Gastroesophageal sphincter (tissue), 4 donors: ENCODE measurements around the gene A1BG. TPM values are rescaled to one million over a fixed set of nuclear protein-coding genes. Genes with fewer than 3 reads are reported as not detected.

Experiments used
- ATAC-seq: fragments of 150-250 bp; one replicate; pipeline ENCODE4 v1.9.1; 2016; ENCODE audit warnings: mild to moderate bottlenecking, moderate library complexity
- H3K27ac ChIP-seq, 4 donors: fragments of 200-600 bp; sonication (generic) in 3 of 4; 1 replicate in 3 of 4; 2 replicates in 1 of 4; pipeline ENCODE4 v1.5.1; 2016 to 2019
- H3K27me3 ChIP-seq: fragments of 200-600 bp; sonication (generic); one replicate; pipeline ENCODE4 v1.5.1; 2019
- H3K36me3 ChIP-seq, 2 donors: fragments of 200-600 bp; sonication (generic); one replicate each; pipeline ENCODE4 v1.5.1; 2019; ENCODE audit warnings: control low read depth in 1 of 2
- H3K4me1 ChIP-seq, 3 donors: fragments of 200-600 bp; sonication (generic); 1 replicate in 2 of 3; 2 replicates in 1 of 3; pipeline ENCODE4 v1.5.1; 2016 to 2019; ENCODE audit warnings: control low read depth in 2 of 3
- H3K4me3 ChIP-seq, 2 donors: fragments of 200-600 bp; sonication (generic); one replicate each; pipeline ENCODE4 v1.5.1; 2019; ENCODE audit warnings: mild to moderate bottlenecking in 1 of 2, moderate library complexity in 1 of 2
- H3K9me3 ChIP-seq, 3 donors: fragments of 200-600 bp; sonication (generic); one replicate each; pipeline ENCODE4 v1.5.1; 2017 to 2019; ENCODE audit warnings: control low read depth in 2 of 3
- CTCF ChIP-seq, 4 experiments: fragments of 200-600 bp in 2 of 4; fragments of 450-650 bp in 2 of 4; sonication (generic) in 1 of 4; IDR thresholded peaks; one replicate each; pipeline ENCODE4 v1.5.1; 2017 to 2019; ENCODE audit warnings: antibody characterized with exemption in 4 of 4, mild to moderate bottlenecking in 2 of 4, moderate library complexity in 2 of 4
- EP300 ChIP-seq: sonication (generic); formaldehyde crosslinking; IDR thresholded peaks from one replicate; pipeline ENCODE4 v1.6.1; 2017; ENCODE audit warnings: antibody characterized with exemption, mild to moderate bottlenecking
- POLR2A ChIP-seq, 2 donors: fragments of 450-650 bp; IDR thresholded peaks; one replicate each; pipeline ENCODE4 v1.6.1; 2017; ENCODE audit warnings: antibody characterized with exemption in 2 of 2, mild to moderate bottlenecking in 2 of 2, moderate library complexity in 1 of 2
- POLR2AphosphoS5 ChIP-seq: sonication (generic); formaldehyde crosslinking; IDR thresholded peaks from one replicate; pipeline ENCODE4 v1.6.1; 2017; ENCODE audit warnings: antibody characterized with exemption
- WGBS, 2 donors: methylation state at CpG; one replicate each; pipeline ENCODE4 v1.1.5; 2018; ENCODE audit warnings: low coverage in 1 of 2; 5-methylcytosine and 5-hydroxymethylcytosine counted together
- total RNA-seq, 4 donors: library from RNA; depleted of rRNA; stranded (reverse); fragments of >200 nt; gene quantifications; one replicate each; pipeline ENCODE4 v1.1.0, GENCODE V29; 2016

Gene A1BG
- total RNA-seq, 4 donors from 2014 or later: 2.3 to 20.7 (median 7.5) TPM

GRCh38 chr19:58319241-58319640, 34.1 kb downstream of the A1BG start:
- Histone ChIP-seq H3K27ac (no peak overlapping the region), H3K27me3 (no peaks in the 10 kb centered on the region), H3K36me3 (peaks cover 0 to 67% of the 10 kb centered on the region in 2 donors), H3K4me1 (no peaks in the 10 kb centered on the region), H3K9me3 (no peaks in the 10 kb centered on the region), H3K4me3 (no peak overlapping the region)
- 100% methylated on average over 1 to 3 of the region's 10 CpGs for WGBS, 2 donors
- TF ChIP-seq CTCF (IDR thresholded peaks at IDR 0.05): no peak
- TF ChIP-seq POLR2A (IDR thresholded peaks at IDR 0.05): no peak
- TF ChIP-seq POLR2AphosphoS5: no peak
- no peak for TF ChIP-seq EP300
- no peak for ATAC-seq

GRCh38 chr19:58318297-58318696, 35.0 kb downstream of the A1BG start:
- no peak for ATAC-seq

GRCh38 chr19:58317476-58318072, 35.7 kb downstream of the A1BG start:
- no peak overlapping the region for H3K4me3 ChIP-seq
- no peak for ATAC-seq
- no peaks in the 10 kb centered on the region for H3K4me1 ChIP-seq
- no peaks in the 10 kb centered on the region for H3K27me3 ChIP-seq
- H3K9me3 ChIP-seq: no peaks in the 10 kb centered on the region
- peaks cover 0 to 74% of the 10 kb centered on the region in 2 donors for H3K36me3 ChIP-seq
- 18 to 50% methylated on average over 4 to 6 of the region's 7 CpGs for WGBS, 2 donors
- H3K27ac ChIP-seq: no peak overlapping the region
- TF ChIP-seq POLR2A (IDR thresholded peaks at IDR 0.05): no peak
- no peak for TF ChIP-seq POLR2AphosphoS5
- no peak for TF ChIP-seq CTCF (IDR thresholded peaks at IDR 0.05)
- TF ChIP-seq EP300: no peak

More at GRCh38 chr19:58318297-58318696, 35.0 kb downstream of the A1BG start:
- Histone ChIP-seq H3K27ac (no peak overlapping the region), H3K27me3 (no peaks in the 10 kb centered on the region), H3K36me3 (peaks cover 0 to 74% of the 10 kb centered on the region in 2 donors), H3K9me3 (no peaks in the 10 kb centered on the region), H3K4me3 (no peak overlapping the region), H3K4me1 (no peaks in the 10 kb centered on the region)
- TF ChIP-seq CTCF (IDR thresholded peaks at IDR 0.05): no peak
- no peak for TF ChIP-seq POLR2A (IDR thresholded peaks at IDR 0.05)
- TF ChIP-seq EP300: no peak
- no peak for TF ChIP-seq POLR2AphosphoS5
- WGBS, 2 donors: 100% methylated on average over 1 of the region's 4 CpGs; no CpG with 5 or more reads in 1 of the 2 donors

- H3K4me3 ChIP-seq: no peak overlapping the region
- TF ChIP-seq POLR2AphosphoS5 (no peak), CTCF (IDR thresholded peaks at IDR 0.05) (no peak)
- no peaks in the 10 kb centered on the region for H3K27me3 ChIP-seq
- peaks cover 0 to 75% of the 10 kb centered on the region in 2 donors for H3K36me3 ChIP-seq
- no peaks in the 10 kb centered on the region for H3K9me3 ChIP-seq
- H3K4me1 ChIP-seq: no peaks in the 10 kb centered on the region
- WGBS, 2 donors: 100% methylated on average over 1 of the region's 2 CpGs
- no peak for ATAC-seq
- no peak overlapping the region for H3K27ac ChIP-seq
These were observed 37.7 kb downstream of the A1BG start for GRCh38 chr19:58315580-58315979.

GRCh38 chr19:58311345-58311865, 41.9 kb downstream of the A1BG start:
- Histone ChIP-seq H3K27ac (no peak overlapping the region), H3K4me3 (no peak overlapping the region), H3K9me3 (no peaks in the 10 kb centered on the region), H3K4me1 (peaks cover 0 to 15% (median 2%) of the 10 kb centered on the region in 3 donors), H3K27me3 (no peaks in the 10 kb centered on the region), H3K36me3 (peaks cover 0 to 87% of the 10 kb centered on the region in 2 donors)
- ATAC-seq: no peak
- WGBS, 2 donors: 89% methylated on average over 5 to 7 of the region's 7 CpGs
- TF ChIP-seq EP300 (no peak), POLR2A (IDR thresholded peaks at IDR 0.05) (no peak), CTCF (IDR thresholded peaks at IDR 0.05) (no peak), POLR2AphosphoS5 (no peak)
